K562 (cell line): ENCODE measurements around the gene USP43. TPM values are rescaled to one million over a fixed set of nuclear protein-coding genes. Genes with fewer than 3 reads are reported as not detected.
"Not testable (repeated sequence)": the region's sequence is repeated elsewhere in the genome, so short reads cannot be mapped to it uniquely, and the experiment has no call there.

ENCODE experiments used
- ATAC-seq: fragments of 200-7000 bp; cut with Tn5 transposase; 3 replicates; pipeline ENCODE4 v1.9.1; 2020; ENCODE audit warnings: moderate library complexity
- BruUV-seq: library from RNA; stranded (reverse); fragments of 400-500 nt; replicated peaks from 2 replicates; lab custom pipeline; 2021; lab: Mats Ljungman, UMichigan
- CTCF ChIA-PET: fragments of 300-600 bp; formaldehyde crosslinking; extraction: SDS; loops from one replicate; lab custom pipeline; 2021; ENCODE audit warnings: low intra/inter-chr PET ratio; lab: Yijun Ruan, JAX
- POLR2A ChIA-PET: fragments of 300-600, 350-650 bp; sonication (Branson Sonifier 250); formaldehyde crosslinking; extraction: SDS; loops from one replicate; lab custom pipeline; 2021; ENCODE audit warnings: antibody characterized with exemption, inconsistent platforms; lab: Yijun Ruan, JAX
- DNase-seq, 4 experiments: peaks; one replicate each; pipeline versions ENCODE4 v3.0.0 to v3.0.0-alpha.2; 2011 to 2018; ENCODE audit warnings: low spot score in 3 of 4, mixed read lengths in 3 of 4; ENCODE audit errors: extremely low read depth in 1 of 4
- FAIRE-seq: peaks from 2 replicates; lab custom pipeline; 2011; peaks lifted over from hg19 to GRCh38; lab: Jason Lieb, UNC
- H2AFZ ChIP-seq: 2 replicates; pipeline ENCODE4 v1.6.0; 2011; ENCODE audit warnings: low read depth, low read length, control low read depth, inconsistent platforms
- H3K27ac ChIP-seq: fragments of 200-600 bp; 3 replicates; pipeline ENCODE4 v1.8.0; 2011; ENCODE audit warnings: low read depth, mild to moderate bottlenecking, control low read depth, inconsistent platforms, low read length, moderate library complexity, mixed read lengths; ENCODE audit errors: extremely low read depth
- H3K27me3 ChIP-seq, 2 experiments: fragments of 300-600 bp in 1 of 2; 2 replicates in 1 of 2; 3 replicates in 1 of 2; pipeline versions ENCODE4 v1.6.0 to v1.8.0; 2011; ENCODE audit warnings: inconsistent platforms in 2 of 2, low read length in 2 of 2, mild to moderate bottlenecking in 1 of 2, mixed read lengths in 1 of 2, moderate library complexity in 1 of 2; ENCODE audit not compliant: control insufficient read depth in 2 of 2, insufficient read depth in 2 of 2
- H3K36me3 ChIP-seq: fragments of 300-600 bp; 3 replicates; pipeline ENCODE4 v1.8.0; 2011; ENCODE audit warnings: mild to moderate bottlenecking, low read length, inconsistent platforms; ENCODE audit not compliant: control insufficient read depth, insufficient read depth
- H3K4me1 ChIP-seq, 2 experiments: fragments of 200-600 bp in 1 of 2; replicated peaks in 1 of 2; 2 replicates in 1 of 2; 3 replicates in 1 of 2; pipeline versions ENCODE4 v1.5.1 to v1.8.0; 2011; ENCODE audit warnings: inconsistent platforms in 2 of 2, low read length in 2 of 2, mild to moderate bottlenecking in 1 of 2, mixed read lengths in 1 of 2, moderate library complexity in 1 of 2; ENCODE audit not compliant: control insufficient read depth in 2 of 2, insufficient read depth in 2 of 2
- H3K4me2 ChIP-seq: 2 replicates; pipeline ENCODE4 v1.6.1; 2011; ENCODE audit warnings: low read length, control low read depth, inconsistent platforms, mixed read lengths; ENCODE audit not compliant: insufficient read depth
- H3K4me3 ChIP-seq: fragments of 200-600 bp; sonication (generic), shearing (Covaris generic); 2 replicates; pipeline ENCODE4 v1.5.1; 2016; ENCODE audit warnings: control low read depth, inconsistent platforms
- H3K79me2 ChIP-seq: fragments of 200-600 bp; 3 replicates; pipeline ENCODE4 v1.8.0; 2011; ENCODE audit warnings: low read length, inconsistent platforms; ENCODE audit not compliant: control insufficient read depth, insufficient read depth
- H3K9ac ChIP-seq, 2 experiments: 2 replicates each; pipeline versions ENCODE4 v1.6.0 to v1.6.1; 2011; ENCODE audit warnings: low read depth in 2 of 2, low read length in 2 of 2, control low read depth in 1 of 2, inconsistent platforms in 1 of 2, mild to moderate bottlenecking in 1 of 2, mixed read lengths in 1 of 2; ENCODE audit not compliant: insufficient read depth in 1 of 2
- H3K9me1 ChIP-seq: one replicate; pipeline ENCODE4 v1.6.0; 2011; ENCODE audit warnings: inconsistent platforms, mild to moderate bottlenecking, low read length, moderate library complexity; ENCODE audit not compliant: control insufficient read depth, insufficient read depth
- H3K9me3 ChIP-seq: replicated peaks from 2 replicates; pipeline ENCODE4 v1.5.1; 2011; ENCODE audit warnings: low read depth, low read length, inconsistent platforms; ENCODE audit not compliant: control insufficient read depth, insufficient read depth
- H4K20me1 ChIP-seq: replicated peaks from 2 replicates; pipeline ENCODE4 v1.6.1; 2011; ENCODE audit warnings: low read length, inconsistent platforms, mixed read lengths; ENCODE audit not compliant: control insufficient read depth, insufficient read depth
- NEUROD1 ChIP-seq: fragments of 150-350 bp; IDR thresholded peaks from 2 replicates; pipeline ENCODE4 v1.6.1; 2014; ENCODE audit warnings: borderline replicate concordance, low read length, low read depth; ENCODE audit not compliant: partially characterized antibody
- TCF15 ChIP-seq: fragments of 250-450 bp; sonication (Bioruptor Pico); IDR thresholded peaks from 2 replicates; pipeline ENCODE4 v1.8.0; 2022; ENCODE audit warnings: moderate library complexity, mild to moderate bottlenecking, inconsistent platforms
- ZKSCAN1 ChIP-seq: fragments of 150-350 bp; IDR thresholded peaks from 2 replicates; pipeline ENCODE4 v1.6.1; 2016; ENCODE audit warnings: low read depth, low read length
- WGBS: fragments of 100-300 bp; shearing (Covaris generic); methylation state at CpG from one replicate; pipeline ENCODE4 v1.1.6; 2016; ENCODE audit warnings: low coverage, mixed read lengths; ENCODE audit not compliant: insufficient coverage; ENCODE audit errors: missing lambda C conversion rate; 5-methylcytosine and 5-hydroxymethylcytosine counted together
- in situ Hi-C: fragments of 300-500 bp; cut with MboI; formaldehyde crosslinking; loops from 4 replicates; pipeline ENCODE4 v1.15.0; 2018; ENCODE audit warnings: inconsistent platforms, mixed read lengths
- intact Hi-C: fragments of 100-400 bp; cut with micrococcal nuclease; formaldehyde crosslinking; loops from 2 replicates; pipeline ENCODE4 v1.14.2; 2022
- polyA plus RNA-seq, 8 experiments: library from polyadenylated mRNA; depleted of rRNA in 4 of 8; stranded (reverse) in 5 of 8; unstranded in 3 of 8; fragments of >200 nt; fragmentation: Nextera tagmentation in 2 of 8; fragmentation: Illumina TruSeq in 1 of 8; extraction: Ambion mirVana in 2 of 8; extraction: Trizol in 1 of 8; gene quantifications; 2 replicates each; pipeline versions ENCODE4 v1.2.1 to v1.2.3, GENCODE V29; 2011 to 2014; ENCODE audit warnings: inconsistent platforms in 1 of 8, missing spikeins in 1 of 8
- total RNA-seq, 7 experiments: library from RNA; depleted of rRNA in 6 of 7; stranded (reverse); fragments of >200 nt in 6 of 7; fragmentation: Illumina TruSeq in 2 of 7; extraction: Trizol in 2 of 7; gene quantifications; 2 replicates each; pipeline versions ENCODE4 v1.2.1 to v1.2.3, GENCODE V29; 2011 to 2021; ENCODE audit warnings: low replicate concordance in 1 of 7
- TF ChIP-seq, protein P1 (sequence below): fragments of 450-650 bp; IDR thresholded peaks from 2 replicates; pipeline ENCODE4 v1.6.1; 2016; ENCODE audit warnings: mild to moderate bottlenecking
- TF ChIP-seq, protein P2 (sequence below), 2 experiments: fragments of 450-650 bp; conservative IDR thresholded peaks; 2 replicates each; pipeline ENCODE4 v1.6.1; 2017; ENCODE audit warnings: mild to moderate bottlenecking in 2 of 2, moderate library complexity in 2 of 2

Gene USP43
- total and polyA plus RNA-seq, 9 of the 15 experiments (the other 6 are each of a cell fraction or from before 2014, with no cell fraction given), result 0.01 to 0.18 (median 0.06) TPM; not detected in 1

- TF ChIP-seq, protein P1, sequence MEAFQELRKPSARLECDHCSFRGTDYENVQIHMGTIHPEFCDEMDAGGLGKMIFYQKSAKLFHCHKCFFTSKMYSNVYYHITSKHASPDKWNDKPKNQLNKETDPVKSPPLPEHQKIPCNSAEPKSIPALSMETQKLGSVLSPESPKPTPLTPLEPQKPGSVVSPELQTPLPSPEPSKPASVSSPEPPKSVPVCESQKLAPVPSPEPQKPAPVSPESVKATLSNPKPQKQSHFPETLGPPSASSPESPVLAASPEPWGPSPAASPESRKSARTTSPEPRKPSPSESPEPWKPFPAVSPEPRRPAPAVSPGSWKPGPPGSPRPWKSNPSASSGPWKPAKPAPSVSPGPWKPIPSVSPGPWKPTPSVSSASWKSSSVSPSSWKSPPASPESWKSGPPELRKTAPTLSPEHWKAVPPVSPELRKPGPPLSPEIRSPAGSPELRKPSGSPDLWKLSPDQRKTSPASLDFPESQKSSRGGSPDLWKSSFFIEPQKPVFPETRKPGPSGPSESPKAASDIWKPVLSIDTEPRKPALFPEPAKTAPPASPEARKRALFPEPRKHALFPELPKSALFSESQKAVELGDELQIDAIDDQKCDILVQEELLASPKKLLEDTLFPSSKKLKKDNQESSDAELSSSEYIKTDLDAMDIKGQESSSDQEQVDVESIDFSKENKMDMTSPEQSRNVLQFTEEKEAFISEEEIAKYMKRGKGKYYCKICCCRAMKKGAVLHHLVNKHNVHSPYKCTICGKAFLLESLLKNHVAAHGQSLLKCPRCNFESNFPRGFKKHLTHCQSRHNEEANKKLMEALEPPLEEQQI, result no peak
- TF ChIP-seq, protein P2, sequence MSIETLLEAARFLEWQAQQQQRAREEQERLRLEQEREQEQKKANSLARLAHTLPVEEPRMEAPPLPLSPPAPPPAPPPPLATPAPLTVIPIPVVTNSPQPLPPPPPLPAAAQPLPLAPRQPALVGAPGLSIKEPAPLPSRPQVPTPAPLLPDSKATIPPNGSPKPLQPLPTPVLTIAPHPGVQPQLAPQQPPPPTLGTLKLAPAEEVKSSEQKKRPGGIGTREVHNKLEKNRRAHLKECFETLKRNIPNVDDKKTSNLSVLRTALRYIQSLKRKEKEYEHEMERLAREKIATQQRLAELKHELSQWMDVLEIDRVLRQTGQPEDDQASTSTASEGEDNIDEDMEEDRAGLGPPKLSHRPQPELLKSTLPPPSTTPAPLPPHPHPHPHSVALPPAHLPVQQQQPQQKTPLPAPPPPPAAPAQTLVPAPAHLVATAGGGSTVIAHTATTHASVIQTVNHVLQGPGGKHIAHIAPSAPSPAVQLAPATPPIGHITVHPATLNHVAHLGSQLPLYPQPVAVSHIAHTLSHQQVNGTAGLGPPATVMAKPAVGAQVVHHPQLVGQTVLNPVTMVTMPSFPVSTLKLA (conservative IDR thresholded peaks at IDR 0.05), result no peak
- TF ChIP-seq TCF15 (CRISPR knock-in tag), result no peak
- TF ChIP-seq NEUROD1, result no peak
- no peak for TF ChIP-seq ZKSCAN1
- TF ChIP-seq, all 486 proteins: peak for 0
Observed at GRCh38 chr17:9598661-9599060, 46.7 kb upstream of the USP43 start (continued).

DNA sequence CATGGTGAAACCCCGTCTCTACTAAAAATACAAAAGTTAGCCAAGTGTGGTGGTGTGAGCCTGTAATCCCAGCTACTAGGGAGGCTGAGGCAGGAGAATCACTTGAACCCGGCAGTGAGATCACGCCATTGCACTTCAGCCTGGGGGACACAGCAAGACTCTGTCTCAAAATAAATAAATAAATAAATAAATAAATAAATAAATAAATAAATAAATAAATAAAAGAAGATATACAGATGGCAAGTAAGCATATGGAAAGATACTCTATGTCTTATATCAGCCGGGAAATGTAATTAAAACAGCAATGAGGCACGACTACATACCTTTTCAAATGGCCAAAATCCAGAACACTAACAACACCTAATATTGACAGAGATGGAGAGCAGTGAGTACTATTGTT, 40.7 kb upstream of the USP43 start:
- in situ Hi-C loops, H3K4me2 ChIP-seq, CTCF ChIA-PET, H3K79me2 ChIP-seq, H3K9ac ChIP-seq, H3K27me3 ChIP-seq, H3K9me3 ChIP-seq, FAIRE-seq, BruUV-seq, intact Hi-C loops, H3K4me3 ChIP-seq, POLR2A ChIA-PET, H3K27ac ChIP-seq, H2AFZ ChIP-seq, H3K36me3 ChIP-seq, H4K20me1 ChIP-seq, DNase-seq, ATAC-seq, H3K4me1 ChIP-seq, H3K9me1 ChIP-seq: not testable (repeated sequence)
- WGBS, result 0% methylated on average over 5 of the region's 5 CpGs
